GM12873 (cell line): Measurements from ENCODE around the gene FANCC.

Experiments used
- CTCF ChIP-seq: IDR thresholded peaks from 2 replicates; pipeline ENCODE4 v1.5.1; 2012; ENCODE audit warnings: low read depth, mild to moderate bottlenecking, moderate library complexity, low read length, control low read depth; ENCODE audit not compliant: insufficient read depth; ENCODE audit errors: missing control alignments

FANCC gene

GRCh38 chr9:95124582-95125367, 192.7 kb downstream of the FANCC start:
- no peak for TF ChIP-seq CTCF

DNA sequence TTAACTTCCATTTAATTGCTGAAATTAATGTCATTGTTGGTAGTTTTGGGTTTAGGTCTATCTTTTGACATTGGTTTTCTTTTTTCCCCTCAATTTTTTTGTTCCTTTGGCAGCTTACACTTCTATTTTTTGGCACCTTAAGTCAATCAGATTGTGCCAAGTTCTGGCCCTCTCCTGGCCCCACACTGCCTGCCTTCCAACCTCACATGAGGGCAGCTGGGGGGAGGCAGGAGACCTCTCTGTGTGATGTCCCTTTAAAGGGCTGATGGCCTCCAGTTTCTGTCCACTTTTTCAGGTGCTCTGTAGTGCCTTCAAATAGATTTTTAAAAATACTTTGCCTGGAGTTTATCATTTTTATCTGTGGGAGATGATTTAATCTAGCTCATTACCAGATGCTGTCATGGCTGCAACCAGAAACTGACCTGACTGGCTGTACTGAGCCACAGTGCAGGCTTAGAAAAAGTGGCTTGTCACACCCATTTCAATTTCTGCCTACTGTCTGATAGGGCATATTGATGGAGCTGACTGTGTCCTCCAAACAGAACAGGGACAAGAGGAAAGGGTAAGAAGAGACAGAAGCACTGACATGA, 196.6 kb downstream of the FANCC start:
- no peak for TF ChIP-seq CTCF

DNA sequence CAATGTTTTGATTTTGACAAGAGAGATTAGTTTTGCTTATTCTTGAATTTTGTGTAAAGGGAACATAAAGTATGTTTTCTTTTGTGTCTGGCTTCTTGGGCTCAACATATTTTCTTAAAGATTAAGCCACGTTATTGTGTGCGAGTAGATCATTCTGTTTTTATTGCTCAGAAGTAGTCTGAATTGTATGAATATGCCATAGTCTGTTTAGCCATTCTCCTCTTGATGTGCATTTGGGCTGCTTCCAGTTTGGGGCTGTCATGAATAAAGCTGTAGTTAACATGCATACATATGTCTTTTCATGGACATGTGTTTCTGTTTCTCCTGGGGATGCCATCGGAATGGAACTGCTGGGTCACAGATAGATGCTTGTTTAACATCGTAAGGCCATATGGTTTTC, 198.9 kb downstream of the FANCC start:
- no peak for TF ChIP-seq CTCF

DNA sequence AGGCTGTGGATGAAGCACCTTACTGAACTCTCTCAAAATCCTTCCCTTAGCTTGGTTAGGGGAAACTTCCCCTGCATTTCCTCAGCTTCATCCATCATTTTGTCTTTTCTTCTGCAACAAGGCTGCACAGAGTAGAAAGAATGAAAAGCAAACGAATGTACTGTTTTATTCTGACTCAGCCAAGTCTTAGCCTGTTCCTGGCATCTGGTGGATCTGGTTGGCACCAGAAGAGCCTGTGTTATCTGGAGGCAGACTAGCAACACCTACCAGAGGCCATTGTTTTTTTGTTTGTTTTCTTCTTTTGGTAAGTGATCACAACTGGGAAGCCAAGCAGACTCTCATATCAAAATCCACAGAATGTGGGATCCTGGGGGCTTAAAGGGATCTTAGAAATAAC, 200.7 kb downstream of the FANCC start:
- no peak for TF ChIP-seq CTCF

DNA sequence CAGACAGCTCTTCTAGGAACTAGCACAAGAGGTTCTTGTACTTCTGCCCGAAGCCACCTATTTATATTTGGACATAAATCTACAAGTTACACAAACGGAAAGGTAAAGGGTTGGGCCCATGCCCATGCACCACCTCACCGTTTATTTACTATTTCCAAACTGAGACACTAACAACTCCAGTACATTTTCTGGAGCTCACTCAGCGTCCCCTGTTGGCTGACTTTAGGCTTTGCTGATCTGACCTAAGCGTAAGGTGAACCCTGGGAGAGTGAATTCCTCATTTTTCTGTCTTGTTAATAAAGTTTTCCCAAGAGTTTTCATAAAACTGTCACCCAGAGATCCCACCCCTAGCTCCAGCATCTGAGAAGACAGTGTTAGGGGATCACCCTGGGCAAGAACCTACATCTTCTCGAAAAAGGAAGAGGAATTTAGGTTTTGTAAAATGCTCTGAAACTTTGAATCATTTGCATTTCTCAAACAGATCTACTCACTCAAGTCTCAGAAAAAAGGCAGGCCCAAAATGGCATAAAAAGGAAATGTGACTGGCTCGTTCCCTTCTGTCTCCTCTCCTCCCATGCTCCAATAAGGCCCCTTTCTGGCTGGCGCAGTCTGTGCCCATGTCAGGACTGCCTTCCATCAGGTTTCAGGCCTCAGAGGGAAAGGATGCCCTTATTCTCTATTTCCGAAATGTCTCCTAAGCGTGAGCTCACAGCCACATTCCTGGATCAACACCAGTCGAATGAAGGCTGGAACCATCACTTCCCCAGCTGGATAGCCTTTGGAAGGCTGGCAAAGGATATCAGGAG, 201.3 kb downstream of the FANCC start:
- peak; percentile 22 for TF ChIP-seq CTCF

GRCh38 chr9:95115104-95115503, 202.4 kb downstream of the FANCC start:
- TF ChIP-seq CTCF: no peak
